Left lobe of liver (tissue), 2 donors: ENCODE results near the gene MSH4. TPM values are rescaled to one million over a fixed set of nuclear protein-coding genes. Genes with fewer than 3 reads are reported as not detected.
"Not testable (repeated sequence)": the region's sequence is repeated elsewhere in the genome, so short reads cannot be mapped to it uniquely, and the experiment has no call there.

ENCODE experiments used
- ATAC-seq: fragments of 200-7000 bp; cut with Tn5 transposase; one replicate; pipeline ENCODE4 v1.9.1; 2020; ENCODE audit warnings: mild to moderate bottlenecking, moderate library complexity
- DNase-seq: peaks from one replicate; pipeline ENCODE4 v3.0.0-alpha.2; 2020; ENCODE audit warnings: low spot score
- total RNA-seq: library from RNA; stranded (reverse); gene quantifications from one replicate; pipeline ENCODE4 v1.2.1, GENCODE V29; 2021
- donor health status: DM: no; HTN: no; CAD: no; lungs with moderate emphysema.
- donor health status: DM: no; HTN: yes; CAD: no.

Gene MSH4
- total RNA-seq = 0.08 TPM

GRCh38 chr1:75796376-75797272 lies at the start of gene MSH4:
MSH4 (plus strand) TSS chr1:75796882; CDS start chr1:75796986, 104 bp downstream.
- DNase-seq = no peak

GRCh38 chr1:75757210-75757609 lies 39.5 kb upstream of the MSH4 start:
- not testable (repeated sequence) for DNase-seq, ATAC-seq

More at GRCh38 chr1:75796376-75797272, at the start of gene MSH4:
- ATAC-seq = peak; percentile 71

- not testable (repeated sequence) for DNase-seq, ATAC-seq
These were observed 38.1 kb upstream of the MSH4 start for GRCh38 chr1:75758543-75758942.

GRCh38 chr1:75764057-75764655 lies 32.5 kb upstream of the MSH4 start:
- no peak for ATAC-seq
- no peak for DNase-seq

GRCh38 chr1:75765697-75766355 lies 30.9 kb upstream of the MSH4 start:
- ATAC-seq = no peak

DNA sequence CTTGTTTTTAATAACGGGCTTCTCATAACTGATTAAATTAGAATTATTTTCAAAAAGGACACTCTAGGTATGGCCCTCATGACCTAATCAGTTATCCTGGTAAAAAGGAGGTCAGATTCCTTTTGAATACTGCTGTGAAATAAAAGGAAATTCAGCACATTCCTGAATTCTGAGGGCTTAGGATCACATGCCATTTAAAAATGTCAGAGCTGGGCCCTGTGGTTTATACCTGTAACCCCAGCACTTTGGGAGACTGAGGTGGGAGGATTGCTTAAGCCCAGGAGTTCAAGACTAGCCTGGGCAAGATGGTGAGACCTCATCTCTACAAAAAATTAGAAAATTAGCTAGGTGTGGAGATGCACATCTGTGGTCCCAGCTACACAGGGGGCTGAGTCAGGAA lies 28.7 kb upstream of the MSH4 start:
- no peak for ATAC-seq

More at GRCh38 chr1:75765697-75766355, 30.9 kb upstream of the MSH4 start:
- DNase-seq = no peak

GRCh38 chr1:75770761-75771160 lies 25.9 kb upstream of the MSH4 start:
- DNase-seq = no peak
- ATAC-seq = no peak

More for the DNA sequence above, 28.7 kb upstream of the MSH4 start:
- no peak for DNase-seq

DNA sequence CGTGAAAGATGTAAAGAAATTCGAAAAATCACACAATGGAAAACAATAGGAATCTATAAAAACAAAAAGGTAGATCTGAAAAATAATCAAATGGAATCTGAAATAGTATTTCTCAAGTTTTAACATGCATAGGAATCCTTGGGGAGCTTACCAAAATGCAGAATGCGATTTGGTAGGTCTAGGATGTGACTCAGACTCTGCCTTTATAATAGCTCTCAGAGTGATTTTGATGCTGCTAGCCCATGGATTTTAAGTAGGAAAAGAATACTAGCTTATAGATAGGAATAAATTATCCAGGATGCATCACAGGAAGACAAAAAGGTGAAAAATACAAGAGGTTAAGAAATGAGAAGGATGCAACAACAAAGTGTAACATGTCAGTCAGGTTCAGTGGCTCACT lies 24.7 kb upstream of the MSH4 start:
- DNase-seq (no peak), ATAC-seq (no peak)

DNA sequence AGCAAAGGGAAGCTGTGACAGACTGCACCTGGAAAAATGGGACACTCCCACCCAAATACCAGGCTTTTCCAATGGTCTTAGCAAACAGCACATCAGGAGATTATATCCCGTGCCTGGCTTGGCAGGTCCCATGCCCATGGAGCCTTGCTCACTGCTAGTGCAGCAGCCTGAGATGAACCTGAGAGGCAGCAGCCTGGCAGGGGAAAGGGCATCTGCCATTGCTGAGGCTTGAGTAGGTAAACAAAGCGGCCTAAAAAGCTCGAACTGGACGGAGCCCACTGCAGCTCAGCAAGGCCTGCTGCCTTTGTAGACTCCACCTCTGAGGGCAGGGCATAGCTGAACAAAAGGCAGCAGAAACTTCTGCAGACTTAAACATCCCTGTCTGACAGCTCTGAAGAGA lies 18.9 kb upstream of the MSH4 start:
- not testable (repeated sequence) for ATAC-seq, DNase-seq

- not testable (repeated sequence) for DNase-seq, ATAC-seq
These were observed 18.0 kb upstream of the MSH4 start for GRCh38 chr1:75778694-75779093.

- not testable (repeated sequence) for DNase-seq, ATAC-seq
These were observed 16.5 kb upstream of the MSH4 start for GRCh38 chr1:75780183-75780582.

GRCh38 chr1:75783920-75784319 lies 12.8 kb upstream of the MSH4 start:
- DNase-seq = not testable (repeated sequence)

DNA sequence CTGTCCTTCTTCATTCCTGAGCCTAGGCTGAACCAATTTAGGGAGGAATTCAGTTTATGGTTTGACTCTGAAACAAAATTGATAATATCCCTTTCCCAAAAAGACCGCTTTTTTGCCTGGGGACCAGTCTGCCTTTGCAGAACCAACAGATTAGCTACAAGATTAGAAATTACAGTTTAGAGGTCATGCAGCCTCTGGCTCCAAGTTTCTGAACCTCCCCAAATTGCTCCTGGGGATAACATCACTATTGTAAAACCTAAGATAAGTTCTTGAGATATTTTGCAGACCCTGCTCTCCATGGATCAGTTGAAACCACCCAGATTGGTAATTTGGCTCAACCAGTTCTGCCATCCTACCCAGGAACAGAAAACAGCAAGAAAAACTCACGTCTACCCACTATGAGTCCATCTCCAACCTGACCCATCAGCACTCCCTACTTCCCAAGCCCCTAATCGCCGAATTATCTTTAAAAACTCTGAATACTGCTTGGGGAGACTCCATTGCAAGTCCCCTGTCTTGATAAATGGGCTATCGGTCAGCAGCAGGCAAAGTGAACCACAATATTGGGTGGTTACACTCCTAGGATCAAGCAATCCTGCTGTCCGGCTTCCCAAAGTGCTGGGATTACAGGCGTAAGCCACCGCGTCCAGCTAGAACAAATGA lies 11.2 kb upstream of the MSH4 start:
- DNase-seq = no peak

More at GRCh38 chr1:75783920-75784319, 12.8 kb upstream of the MSH4 start:
- ATAC-seq = not testable (repeated sequence)

GRCh38 chr1:75785983-75786853 lies 10.5 kb upstream of the MSH4 start, which contains the start of gene RABGGTB:
RABGGTB (plus strand) TSS chr1:75786256; CDS start chr1:75786272, 16 bp downstream.
- DNase-seq (peak; percentile 98), ATAC-seq (peak; percentile 98)

More for the DNA sequence above, 11.2 kb upstream of the MSH4 start:
- ATAC-seq = peak; percentile 64

GRCh38 chr1:75786901-75787493 lies 9.7 kb upstream of the MSH4 start:
- ATAC-seq (no peak), DNase-seq (no peak)

- DNase-seq (no peak), ATAC-seq (no peak)
These were observed 9.2 kb upstream of the MSH4 start for GRCh38 chr1:75787524-75787923.

DNA sequence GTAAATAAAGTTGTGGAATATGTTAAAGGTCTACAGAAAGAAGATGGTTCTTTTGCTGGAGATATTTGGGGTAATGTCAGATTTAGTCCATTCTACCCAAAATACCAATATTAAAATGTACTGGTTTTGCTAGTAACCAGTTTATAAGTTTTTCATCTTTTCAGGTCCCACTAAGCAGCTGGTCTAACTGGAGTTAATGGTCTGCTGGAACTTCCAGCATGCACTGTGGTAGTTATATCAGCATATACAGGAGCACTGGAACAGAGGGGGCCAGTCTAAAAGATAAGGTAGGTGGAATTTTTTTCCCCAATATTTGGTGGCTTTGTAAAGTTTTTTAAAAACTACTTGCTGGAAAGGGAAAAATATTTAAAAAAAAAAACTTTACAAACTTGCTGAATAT lies 6.7 kb upstream of the MSH4 start:
- DNase-seq = no peak
- ATAC-seq = no peak

- no peak for DNase-seq
- ATAC-seq = peak; percentile 54
These were observed 5.7 kb upstream of the MSH4 start for GRCh38 chr1:75791022-75791421.

GRCh38 chr1:75792091-75792490 lies 4.6 kb upstream of the MSH4 start:
- no peak for DNase-seq
- no peak for ATAC-seq
